CD4-positive, alpha-beta T cell treated with Interleukin-12 subunit alpha and Interleukin-12 subunit beta, for 1 hour (primary cell): ENCODE data around the gene RNASE9.
A peak's percentile ranks its signal among the peaks of the same experiment; 100 is the strongest.
"Not testable (repeated sequence)": the region's sequence is repeated elsewhere in the genome, so short reads cannot be mapped to it uniquely, and the experiment has no call there.

Source experiments
- DNase-seq: peaks from one replicate; pipeline ENCODE4 v3.0.0-alpha.2; 2020

RNASE9 gene

DNA sequence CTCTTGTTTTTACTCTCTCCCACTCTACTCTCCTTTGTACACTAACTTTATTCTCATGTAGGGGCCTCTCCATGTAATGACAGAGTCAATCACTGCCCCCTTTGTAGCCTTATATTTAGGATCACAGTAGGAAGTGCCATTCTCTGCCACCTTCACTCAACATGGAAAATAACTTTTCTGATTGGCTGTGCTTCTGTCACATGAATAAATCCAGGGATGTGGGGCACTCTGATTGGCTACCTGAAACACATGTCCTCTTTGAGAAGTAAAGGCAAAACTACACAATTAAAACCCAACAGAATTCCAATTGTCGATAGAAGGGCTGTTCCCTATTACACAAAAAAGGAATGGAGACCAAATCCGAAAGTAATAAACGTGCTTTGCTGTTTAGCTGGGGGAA, at the start of gene RNASE9:
Gene RNASE9, minus strand, starts transcription at position 87 of the 400 bp plus-strand sequence.
- no peak for DNase-seq

DNA sequence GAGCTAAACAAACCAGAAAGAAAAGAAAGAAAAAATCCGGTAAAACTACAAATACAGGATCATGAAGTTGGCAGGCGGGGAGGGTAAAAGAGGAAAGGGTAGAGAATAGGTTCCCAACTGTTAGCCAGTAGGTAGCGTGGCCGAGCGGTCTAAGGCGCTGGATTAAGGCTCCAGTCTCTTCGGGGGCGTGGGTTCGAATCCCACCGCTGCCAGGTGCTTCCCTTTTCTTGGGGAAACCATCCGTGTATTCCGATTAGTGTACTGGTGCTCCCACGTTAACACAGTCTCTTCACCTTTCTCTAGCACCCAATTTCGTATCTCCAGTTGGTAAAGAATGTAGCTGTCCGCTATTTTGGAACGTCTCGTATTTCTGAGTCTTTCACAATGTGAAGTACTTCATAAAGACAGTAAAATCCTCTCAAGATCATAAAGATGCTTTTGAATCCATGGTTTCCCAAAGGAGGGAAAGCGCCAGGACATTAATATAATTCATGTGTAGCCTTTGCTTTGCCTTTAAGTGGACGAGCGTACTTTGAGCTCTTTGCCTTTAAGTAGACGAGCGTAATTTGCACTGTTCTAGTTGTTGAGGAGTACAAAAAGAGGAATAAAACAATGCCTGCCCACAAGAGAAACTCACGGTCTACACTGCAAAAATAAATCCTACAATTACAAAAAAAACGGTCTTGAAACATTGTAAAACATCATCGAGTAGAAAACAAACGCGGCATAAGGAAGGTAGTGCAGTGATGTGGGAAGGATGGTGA, 49.3 kb upstream of the RNASE9 start:
- peak; percentile 82 for DNase-seq

DNA sequence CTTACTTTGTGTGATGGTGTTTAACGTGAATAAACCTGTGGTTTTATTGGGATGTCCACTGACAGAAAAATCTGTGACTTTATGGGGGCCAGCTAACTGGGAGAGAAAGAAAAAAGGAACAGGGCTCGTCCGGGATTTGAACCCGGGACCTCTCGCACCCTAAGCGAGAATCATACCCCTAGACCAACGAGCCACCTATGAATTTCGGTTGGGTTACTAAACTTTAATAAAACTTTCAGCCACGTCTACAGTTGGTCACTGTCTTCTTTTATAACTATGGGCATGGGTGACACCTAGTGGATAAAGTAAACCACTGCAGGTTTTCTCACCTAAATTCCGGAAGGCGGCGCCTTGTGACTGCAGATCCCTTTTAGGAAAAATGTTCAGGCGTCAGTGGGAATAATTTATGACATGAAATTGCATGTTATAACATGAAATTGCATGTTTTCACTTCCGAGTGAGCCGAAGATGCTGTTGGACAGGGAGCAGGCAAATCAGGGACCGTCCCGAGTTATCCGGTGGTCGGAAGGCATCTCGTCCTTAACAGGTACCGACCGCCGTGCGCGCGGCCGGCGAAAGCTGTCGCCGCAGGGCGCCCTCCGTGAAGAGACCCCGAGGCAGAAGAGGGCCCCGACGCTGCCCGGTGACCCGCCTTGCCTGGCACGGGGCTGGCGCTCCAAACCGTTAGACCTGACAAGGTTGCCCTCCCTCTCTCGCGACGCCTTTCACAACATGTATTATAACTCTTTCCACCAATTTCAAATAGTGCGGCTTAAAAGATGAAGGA, 48.6 kb upstream of the RNASE9 start:
- DNase-seq, result peak; percentile 84

DNA sequence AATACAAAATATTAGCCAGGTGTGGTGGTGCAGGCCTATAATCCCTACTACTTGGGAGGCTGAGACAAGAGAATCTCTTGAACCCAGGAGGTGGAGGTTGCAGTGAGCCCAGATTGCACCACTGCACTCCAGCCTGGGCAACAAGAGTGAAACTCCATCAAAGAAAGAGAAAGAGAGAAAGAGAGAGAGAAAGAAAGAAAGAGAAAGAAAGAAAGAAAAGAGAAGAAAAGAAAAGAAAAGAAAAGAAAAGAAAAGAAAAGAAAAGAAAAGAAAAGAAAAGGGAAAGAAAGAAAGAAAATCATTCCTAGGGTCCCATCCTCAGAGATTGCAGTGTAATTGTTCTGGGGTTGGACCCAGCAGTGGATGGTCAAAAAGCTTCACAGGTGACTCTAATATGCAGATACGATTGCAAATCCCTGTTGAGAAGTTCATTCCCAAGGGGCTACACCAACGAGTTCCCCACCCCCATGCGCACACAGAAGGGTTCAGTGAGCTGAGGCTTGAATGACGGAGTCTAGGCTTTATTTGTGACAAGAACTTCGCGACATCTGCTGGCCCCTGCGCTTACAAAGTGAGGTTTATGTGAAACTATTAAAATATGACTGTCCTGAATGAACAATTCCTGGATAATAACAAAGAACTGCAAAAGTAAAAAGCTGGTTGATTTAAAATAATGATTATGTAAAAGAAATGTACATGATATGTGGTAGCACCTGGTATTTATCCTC, 47.7 kb upstream of the RNASE9 start:
- no peak for DNase-seq

DNA sequence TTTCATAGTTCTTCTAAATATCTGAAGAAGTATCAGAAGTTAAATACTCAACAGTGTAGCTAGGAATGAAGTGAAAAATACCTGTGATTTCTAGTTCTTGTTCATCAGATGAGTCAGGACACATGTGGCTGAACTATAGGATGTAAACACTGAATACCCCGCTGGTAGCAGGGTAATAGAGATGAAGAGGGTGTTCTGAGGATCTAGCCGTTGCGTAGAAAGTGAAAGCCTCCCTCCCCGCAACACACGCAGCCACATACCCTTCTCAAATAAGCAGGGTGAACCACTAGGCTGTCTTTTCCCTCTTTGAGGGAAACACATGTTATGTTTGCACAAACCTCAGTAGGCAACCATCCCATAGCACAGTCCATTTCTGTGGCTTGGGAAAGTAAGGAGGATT, 46.8 kb upstream of the RNASE9 start:
- DNase-seq, result no peak

DNA sequence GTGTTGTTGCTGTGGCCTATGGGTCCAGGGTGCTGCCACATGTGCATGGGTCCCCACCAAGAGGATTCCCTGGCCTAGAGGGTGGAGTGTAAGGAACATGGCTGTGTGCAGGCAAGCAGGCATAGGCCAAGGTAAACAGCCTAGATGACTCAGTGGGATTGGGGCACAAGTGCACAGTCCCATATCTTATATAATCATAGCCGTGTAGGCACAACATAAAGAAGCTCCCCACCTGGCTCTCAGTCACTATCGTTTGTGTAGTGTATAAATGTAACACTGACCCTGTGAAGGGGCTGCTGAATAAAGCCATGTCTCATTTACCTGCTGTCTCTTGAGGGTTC, 46.0 kb upstream of the RNASE9 start:
- DNase-seq, result no peak

DNA sequence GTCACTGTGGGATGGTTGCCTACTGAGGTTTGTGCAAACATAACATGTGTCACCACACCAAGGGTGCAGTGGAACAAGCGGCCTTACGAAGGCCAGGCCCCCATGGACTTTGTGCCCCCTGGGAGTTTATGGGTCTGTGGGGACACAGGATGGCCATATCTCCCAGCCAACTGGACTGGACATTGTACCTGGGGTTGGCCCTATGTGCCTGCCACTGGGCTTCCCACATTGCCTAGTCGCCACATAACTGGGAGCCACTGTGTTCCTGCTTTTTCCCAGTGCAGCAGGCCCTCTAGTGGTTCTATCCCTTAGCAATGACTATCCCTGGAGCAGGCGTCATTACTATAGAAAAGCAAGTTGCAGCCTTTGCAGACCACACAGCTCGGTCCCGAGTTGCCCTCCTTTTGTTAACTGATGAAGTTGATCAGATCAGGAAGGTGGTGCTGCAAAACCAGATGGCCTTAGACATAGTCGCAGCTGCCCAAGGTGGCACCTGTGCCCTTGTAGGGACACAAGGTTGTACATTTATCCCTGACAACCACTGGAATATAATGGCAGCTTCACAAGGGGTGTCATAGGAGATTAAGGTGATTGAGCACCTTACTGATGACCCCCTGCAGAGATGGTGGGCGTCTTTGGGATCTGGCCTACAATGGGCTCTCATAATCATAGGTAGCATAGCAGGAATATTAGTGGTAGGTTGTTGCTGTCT, 45.5 kb upstream of the RNASE9 start:
- no peak for DNase-seq

DNA sequence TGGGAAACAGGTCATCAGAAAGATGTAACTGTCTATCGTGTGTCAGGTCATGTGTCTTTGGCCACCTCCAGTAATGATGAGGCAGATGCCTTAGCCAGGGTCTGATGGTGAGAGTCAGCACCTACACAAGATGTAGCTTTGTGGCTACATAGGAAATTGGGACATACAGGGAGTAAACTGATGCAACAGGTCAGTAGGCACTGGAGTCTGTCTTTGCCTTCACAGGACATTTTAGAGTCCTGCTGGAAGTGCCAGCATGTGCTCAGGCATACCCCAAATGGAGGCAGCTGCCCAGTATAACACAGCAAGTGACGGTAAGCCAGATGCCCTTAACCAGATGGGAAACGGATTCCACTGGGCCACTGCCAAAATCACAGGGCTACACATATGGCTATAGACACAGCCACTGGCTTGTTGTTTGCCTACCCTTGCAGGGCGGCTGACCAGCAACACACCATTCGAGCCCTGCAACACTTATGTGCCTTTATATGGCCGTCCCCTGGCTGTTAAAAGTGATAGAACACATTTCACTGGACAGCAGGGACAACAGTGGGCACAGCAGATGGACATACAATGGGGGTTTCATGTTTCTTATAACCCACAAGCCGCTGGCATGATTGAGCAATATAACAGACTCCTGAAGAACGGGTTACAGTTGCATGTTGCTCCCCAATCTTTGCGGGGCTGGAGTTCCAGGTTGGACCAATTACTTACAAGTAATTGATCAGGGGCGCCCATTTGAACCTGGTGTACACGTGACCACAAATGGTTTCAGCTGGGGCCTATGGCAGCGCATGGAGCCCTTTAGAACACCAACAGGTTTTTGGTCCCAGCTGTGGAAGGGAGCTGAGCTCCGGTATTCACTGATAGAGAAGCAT, 43.2 kb upstream of the RNASE9 start:
- no peak for DNase-seq

DNA sequence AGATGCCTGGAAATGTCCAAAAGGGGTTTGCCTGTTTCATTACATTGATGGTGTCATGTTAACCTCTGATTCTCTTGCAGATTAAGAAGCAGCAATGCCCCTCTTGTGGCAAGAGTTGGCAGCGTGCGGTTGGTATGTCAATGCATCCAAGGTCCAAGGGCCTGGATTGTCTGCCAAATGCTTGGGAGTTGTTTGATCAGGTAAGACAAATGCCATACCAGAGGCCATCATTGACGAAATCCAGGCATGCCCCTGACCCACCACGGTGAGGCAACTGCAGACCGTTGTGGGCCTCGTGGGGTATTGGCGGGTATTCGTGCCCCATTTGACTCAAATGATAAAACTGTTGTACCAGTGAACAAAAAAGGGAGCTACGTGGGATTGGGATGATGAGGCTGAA, 41.7 kb upstream of the RNASE9 start:
- DNase-seq, result no peak

DNA sequence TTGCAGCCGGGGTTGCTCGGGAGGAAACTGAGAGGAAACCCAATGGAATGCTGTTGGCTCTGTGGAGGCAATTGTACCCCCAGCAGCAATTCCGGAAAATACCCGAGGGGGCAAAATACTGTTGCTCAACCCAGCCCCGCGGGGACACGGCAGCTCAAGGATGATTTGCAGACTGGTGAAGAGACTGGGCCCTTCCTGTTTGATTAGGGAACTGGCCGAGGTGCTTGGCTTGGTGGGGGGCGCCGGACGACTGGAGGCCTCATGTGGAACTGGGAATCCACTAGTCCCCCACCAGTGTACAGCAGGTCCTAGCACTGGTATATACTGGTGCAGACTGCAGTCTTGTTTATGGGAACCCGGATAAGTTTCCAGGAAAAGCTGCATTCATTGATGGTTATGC, 40.7 kb upstream of the RNASE9 start:
- DNase-seq, result no peak

DNA sequence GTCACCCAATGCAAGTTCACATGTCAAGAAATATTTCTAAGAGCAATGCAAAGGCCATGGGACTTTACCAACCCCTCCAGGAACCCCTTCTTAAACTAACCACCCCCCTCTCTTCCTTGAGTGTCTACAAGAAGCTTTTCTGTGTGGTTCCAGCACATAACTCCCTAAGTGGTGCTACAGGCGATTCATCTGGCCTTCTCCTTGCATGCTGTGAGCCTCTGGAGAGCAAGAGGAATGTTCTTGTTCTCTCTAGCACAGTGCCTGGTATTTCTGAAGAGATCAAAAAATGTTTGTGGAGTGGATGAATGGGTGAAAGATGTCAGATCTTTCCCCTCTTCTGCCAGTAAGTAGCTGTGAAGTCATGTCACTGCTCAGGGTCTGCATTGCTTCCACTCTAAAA, 36.3 kb upstream of the RNASE9 start:
- DNase-seq, result no peak

DNA sequence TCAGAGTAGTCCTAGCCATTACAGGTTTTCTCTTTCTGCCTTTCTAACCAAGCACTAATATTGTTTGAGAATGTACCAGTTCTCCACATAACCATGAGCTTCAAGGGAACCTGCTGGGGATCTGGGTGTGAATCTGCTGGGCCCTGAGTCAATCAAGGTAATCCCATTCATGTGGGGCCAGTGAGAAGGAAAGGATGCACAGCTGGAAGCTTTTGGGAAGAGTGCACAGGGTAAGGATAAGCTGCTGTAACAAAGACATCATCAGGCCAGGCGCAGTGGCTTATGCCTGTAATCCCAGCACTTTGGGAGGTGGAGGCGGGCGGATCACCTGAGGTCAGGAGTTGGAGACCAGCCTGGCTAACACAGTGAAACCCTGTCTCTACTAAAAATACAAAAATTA, 34.9 kb upstream of the RNASE9 start:
- DNase-seq, result not testable (repeated sequence)

DNA sequence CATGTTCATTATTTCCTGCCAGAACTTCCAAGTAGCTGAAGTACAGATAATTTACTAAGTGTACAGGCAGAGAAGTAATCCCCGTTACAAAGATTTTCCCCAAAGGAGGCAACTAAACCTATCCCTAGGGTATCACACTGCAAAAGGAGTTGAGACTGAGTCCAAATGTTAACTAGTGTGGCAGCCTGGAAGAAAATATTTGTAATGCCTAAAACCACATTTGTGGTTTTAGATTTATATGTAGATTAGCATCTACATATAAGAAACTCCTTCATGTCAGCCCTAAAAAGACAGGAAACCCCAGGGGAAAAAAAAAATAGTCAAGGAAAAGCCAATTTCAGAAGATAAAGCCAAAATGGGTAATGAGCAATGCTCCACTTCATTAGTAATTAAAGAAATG, 31.7 kb upstream of the RNASE9 start:
- DNase-seq, result no peak

DNA sequence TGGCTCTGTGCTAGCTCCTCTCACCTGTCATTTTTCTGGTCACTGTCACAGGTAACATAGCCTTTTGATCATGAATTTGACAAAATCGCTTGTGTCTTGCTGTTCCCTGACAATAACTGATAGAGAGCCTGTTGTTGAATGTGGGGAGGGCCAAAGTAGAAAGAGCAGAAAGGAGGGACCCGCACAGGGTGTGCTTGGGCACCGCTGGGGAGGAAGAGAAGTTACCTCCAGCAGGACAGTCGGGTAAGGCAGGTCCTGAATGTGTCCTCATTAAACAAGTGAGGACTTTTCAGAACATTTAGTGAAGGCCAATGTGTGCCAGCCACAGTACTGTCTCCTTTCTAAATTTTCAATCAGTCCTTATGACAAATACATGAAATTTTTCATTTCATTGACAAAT, 30.4 kb upstream of the RNASE9 start, which contains the start of gene RNASE12:
Gene RNASE12, minus strand, starts transcription at position 142 of the 400 bp plus-strand sequence. CDS start 653 bp downstream, outside the sequence.
- DNase-seq, result no peak

DNA sequence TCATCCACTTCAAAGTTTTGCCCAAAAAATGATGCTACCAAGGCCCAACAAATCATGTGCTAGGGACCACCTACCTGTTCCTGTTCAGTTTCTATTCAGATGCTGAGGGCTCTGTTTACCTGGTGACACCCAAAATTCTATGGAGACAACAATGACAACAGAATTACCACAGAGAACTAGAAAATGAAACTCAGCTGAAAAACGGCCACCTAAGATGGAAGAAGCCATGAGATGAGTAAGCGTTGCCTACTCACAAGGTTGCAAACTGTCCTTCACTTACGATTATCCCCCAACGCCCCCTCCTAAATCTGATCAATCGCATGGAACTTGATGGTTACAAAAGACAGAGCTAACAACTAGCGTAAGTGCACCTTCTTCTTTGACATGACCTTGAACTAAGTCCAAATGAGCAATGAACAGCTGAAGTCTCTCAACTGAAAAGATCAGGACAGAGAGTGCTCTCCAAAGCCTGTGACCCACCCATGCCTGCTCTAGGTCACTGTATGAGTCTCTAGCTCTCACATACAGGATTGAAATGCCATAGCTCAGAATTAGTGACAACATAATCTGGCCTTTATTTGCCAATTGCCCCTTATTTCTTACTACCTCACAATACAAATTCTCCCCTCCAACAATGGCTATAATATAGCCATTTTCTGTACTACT, 26.8 kb upstream of the RNASE9 start, which contains the start of gene RNASE11:
Gene RNASE11, minus strand, starts transcription at position 513 of the 666 bp plus-strand sequence.
- no peak for DNase-seq

DNA sequence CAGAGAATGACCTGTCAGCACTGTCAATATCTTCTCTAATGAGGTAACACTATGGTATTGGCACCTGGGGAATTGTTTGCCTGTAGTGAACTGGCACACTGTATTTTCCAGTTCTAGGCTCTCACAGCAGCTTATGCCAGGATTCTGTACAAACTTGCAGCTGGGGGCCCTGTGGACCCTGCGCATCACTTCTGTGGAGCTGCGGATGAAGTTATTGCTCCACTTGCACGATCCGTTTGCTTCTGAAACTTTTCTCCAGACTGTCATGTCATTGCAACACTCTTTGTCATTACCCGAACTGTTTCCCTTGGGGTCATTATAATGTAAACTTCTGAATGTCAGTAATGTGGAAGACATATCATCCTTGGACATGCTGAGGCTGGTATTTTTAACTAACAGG, 23.1 kb upstream of the RNASE9 start:
- no peak for DNase-seq

DNA sequence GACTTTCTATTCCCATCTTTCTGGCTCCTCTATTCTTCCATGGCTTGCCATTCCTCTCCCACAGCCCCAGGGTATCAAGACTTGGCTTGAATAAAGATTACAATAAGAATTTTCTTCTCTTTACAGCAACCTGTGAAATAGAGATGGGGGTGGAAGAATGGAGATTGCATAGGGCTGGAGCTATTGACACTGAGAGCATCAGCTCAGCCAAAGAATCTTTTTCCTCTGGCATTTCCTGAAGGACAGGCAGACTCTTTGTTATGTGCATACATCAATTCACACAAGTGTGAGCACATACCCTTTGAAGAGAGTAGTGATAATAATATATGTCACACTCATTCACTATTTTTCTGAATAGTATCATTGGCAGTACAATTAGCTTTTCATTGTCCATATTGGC, 22.3 kb upstream of the RNASE9 start:
- DNase-seq, result no peak

DNA sequence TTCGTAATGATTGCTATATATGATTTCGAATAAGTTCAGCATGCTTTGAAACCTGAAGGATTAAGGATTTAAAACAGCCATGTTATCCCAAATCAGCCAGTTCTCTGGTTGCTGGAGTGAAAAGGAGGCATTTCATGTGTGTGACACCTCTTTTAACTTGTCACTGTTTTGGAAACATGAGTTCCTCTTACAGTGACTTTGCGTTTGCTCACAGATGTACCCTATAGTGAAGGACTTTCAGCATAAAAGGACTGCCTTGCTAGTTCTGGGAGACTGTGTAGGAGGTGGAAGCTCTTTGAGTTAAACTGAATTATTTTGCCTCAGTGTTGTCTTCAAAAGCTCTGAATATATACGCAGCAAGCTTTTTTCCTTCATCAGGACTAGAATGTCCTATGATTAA, 19.4 kb upstream of the RNASE9 start:
- DNase-seq, result no peak

DNA sequence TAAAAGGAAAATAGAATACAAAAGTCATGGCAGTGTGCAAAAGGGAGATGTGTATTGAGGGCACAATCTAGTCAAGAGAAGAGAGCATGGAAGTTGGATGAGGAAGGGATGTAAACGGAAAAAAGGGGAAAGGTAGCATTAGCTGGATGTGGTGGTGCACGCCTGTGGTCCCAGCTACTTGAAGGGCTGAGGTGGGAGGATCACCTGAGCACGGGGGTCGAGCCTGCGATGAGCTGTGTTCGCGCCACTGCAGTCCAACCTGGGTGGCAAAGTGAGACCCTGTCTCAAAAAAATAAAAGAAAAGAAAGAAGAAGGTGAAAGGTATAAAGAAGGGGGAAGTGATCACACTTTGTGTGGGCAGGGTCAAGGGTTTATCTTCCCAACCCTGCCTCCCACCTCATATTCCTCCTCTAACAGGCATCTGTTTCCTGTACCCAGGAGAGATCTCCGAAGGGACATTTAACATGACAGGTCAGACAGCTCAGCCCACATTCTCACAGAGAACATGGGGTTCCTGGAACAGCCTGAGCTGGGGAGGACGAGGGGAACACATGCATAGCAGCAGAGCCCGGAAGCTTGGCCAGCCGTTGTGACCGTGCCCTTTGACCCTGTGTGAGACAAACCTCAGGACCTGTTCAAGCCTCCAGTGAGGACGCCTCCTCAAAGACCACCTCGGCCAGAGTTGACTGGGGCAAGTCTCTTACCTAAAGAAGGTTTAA, 18.1 kb upstream of the RNASE9 start:
- DNase-seq, result no peak

DNA sequence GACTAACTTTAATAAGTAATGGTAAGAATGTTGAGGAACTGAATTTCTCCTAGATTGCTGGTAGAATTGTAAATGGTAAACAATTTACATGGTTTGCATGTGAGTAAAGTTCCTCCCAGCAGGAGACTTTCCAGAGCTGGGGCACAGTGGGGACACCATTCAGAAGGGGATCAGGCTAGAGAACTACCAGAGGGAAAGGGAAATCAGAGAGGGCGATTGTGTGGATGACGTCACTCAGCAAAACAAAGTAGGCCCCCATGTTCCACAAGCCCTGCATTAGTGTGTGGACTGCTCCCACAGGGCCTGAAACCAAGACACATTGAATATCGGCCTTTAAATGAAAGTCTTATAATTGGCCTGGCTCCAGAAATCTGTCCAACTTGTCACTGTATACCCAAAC, 17.5 kb upstream of the RNASE9 start:
- DNase-seq, result no peak
